ENCODE data around the gene UBXN1. TPM values are rescaled to one million over a fixed set of nuclear protein-coding genes. Genes with fewer than 3 reads are reported as not detected.

UBXN1 gene
- total RNA-seq, 1 experiment from 2014 or later = 143 TPM

DNA sequence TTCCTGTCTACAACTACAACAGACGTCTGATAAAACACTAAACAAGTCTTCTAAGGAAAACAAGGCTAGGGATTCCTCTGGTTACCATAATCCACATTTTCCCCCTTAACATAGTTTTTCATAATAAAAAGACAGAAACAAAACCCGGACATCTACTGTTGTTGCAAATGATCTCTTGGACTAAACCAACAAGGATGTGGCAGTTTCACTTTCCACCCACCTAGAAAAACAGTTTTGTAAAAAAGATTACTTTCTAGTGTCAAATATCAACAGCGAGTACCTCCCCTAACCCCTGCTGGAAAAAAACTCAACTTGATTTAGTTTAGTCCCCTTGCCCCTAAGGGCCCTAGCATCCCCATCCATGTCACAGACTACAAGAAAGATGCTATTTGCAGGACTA, 34.0 kb upstream of the UBXN1 start:
- no peak overlapping the region for H3K4me3 ChIP-seq (ENCODE audit: low read depth, low read length, poor library complexity, severe bottlenecking)
- CTCF ChIA-PET = no interaction called here
- no peak for DNase-seq (ENCODE audit: low spot score)
- H3K36me3 ChIP-seq (ENCODE audit: insufficient read depth, low read length, poor library complexity, severe bottlenecking) = peaks cover 74% of the 10 kb centered on the region
- TSS peak; percentile 56 for BruUV-seq (replicated peaks)
- POLR2A ChIA-PET (ENCODE audit: low non-redundant PET) = no interaction called here
- no peaks in the 10 kb centered on the region for H3K9me3 ChIP-seq (ENCODE audit: low read depth, low read length, poor library complexity, severe bottlenecking)
- intact Hi-C loops (cut with micrococcal nuclease; ENCODE audit: unreplicated experiment) = no loop called here
- no peak for TF ChIP-seq EZH2 (IDR thresholded peaks at IDR 0.05; ENCODE audit: borderline replicate concordance, low read depth, low read length, poor library complexity, severe bottlenecking)
- TF ChIP-seq, protein P1, sequence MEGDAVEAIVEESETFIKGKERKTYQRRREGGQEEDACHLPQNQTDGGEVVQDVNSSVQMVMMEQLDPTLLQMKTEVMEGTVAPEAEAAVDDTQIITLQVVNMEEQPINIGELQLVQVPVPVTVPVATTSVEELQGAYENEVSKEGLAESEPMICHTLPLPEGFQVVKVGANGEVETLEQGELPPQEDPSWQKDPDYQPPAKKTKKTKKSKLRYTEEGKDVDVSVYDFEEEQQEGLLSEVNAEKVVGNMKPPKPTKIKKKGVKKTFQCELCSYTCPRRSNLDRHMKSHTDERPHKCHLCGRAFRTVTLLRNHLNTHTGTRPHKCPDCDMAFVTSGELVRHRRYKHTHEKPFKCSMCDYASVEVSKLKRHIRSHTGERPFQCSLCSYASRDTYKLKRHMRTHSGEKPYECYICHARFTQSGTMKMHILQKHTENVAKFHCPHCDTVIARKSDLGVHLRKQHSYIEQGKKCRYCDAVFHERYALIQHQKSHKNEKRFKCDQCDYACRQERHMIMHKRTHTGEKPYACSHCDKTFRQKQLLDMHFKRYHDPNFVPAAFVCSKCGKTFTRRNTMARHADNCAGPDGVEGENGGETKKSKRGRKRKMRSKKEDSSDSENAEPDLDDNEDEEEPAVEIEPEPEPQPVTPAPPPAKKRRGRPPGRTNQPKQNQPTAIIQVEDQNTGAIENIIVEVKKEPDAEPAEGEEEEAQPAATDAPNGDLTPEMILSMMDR (conservative IDR thresholded peaks at IDR 0.05; ENCODE audit: low read depth, low read length) = no peak
- peaks cover 18% of the 10 kb centered on the region for H3K4me1 ChIP-seq (ENCODE audit: insufficient read depth, low read length, poor library complexity, severe bottlenecking)
- H3K27ac ChIP-seq (ENCODE audit: low read depth, low read length, poor library complexity, severe bottlenecking) = peak overlapping the region; percentile 33
- H3K27me3 ChIP-seq (replicated peaks; ENCODE audit: insufficient read depth, low read depth, low read length, poor library complexity) = no peaks in the 10 kb centered on the region

DNA sequence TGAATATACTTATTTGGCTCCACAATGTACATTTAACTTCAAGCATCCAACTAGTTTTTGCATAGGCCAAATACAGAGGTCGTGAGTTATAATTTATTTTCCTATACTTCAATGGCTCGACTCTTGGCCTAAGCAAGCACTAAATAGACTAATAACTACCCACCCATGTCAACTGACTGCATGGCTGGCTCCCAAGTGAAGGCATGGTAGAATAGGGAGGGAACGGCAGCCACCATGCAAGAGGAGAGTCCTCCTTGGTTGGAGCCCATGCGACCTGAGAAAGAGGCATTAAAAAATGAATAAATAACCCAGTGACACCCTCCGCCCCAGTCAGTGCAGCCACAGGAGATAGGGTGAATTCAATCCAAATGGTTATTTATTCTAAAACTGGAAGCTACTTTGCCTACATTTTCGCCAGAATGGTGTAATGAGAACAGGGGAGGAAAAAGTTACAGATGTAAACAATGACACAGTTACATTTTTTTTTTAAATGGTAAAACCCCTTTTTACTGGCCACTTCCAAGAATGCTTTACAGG, 33.5 kb upstream of the UBXN1 start:
- Histone ChIP-seq H3K27me3 (replicated peaks; ENCODE audit: insufficient read depth, low read depth, low read length, poor library complexity) (no peaks in the 10 kb centered on the region), H3K36me3 (ENCODE audit: insufficient read depth, low read length, poor library complexity, severe bottlenecking) (peaks cover 69% of the 10 kb centered on the region), H3K4me3 (ENCODE audit: low read depth, low read length, poor library complexity, severe bottlenecking) (no peak overlapping the region), H3K9me3 (ENCODE audit: low read depth, low read length, poor library complexity, severe bottlenecking) (no peaks in the 10 kb centered on the region), H3K4me1 (ENCODE audit: insufficient read depth, low read length, poor library complexity, severe bottlenecking) (peaks cover 19% of the 10 kb centered on the region), H3K27ac (ENCODE audit: low read depth, low read length, poor library complexity, severe bottlenecking) (peak overlapping the region; percentile 33)
- ChIA-PET POLR2A (ENCODE audit: low non-redundant PET) (no interaction called here), CTCF (no interaction called here)
- DNase-seq (ENCODE audit: low spot score) = no peak
- TF ChIP-seq EZH2 (IDR thresholded peaks at IDR 0.05; ENCODE audit: borderline replicate concordance, low read depth, low read length, poor library complexity, severe bottlenecking) = no peak
- TF ChIP-seq, protein P1 (conservative IDR thresholded peaks at IDR 0.05; ENCODE audit: low read depth, low read length) = no peak
- no TSS peak for BruUV-seq (replicated peaks)
- intact Hi-C loops (cut with micrococcal nuclease; ENCODE audit: unreplicated experiment) = no loop called here

DNA sequence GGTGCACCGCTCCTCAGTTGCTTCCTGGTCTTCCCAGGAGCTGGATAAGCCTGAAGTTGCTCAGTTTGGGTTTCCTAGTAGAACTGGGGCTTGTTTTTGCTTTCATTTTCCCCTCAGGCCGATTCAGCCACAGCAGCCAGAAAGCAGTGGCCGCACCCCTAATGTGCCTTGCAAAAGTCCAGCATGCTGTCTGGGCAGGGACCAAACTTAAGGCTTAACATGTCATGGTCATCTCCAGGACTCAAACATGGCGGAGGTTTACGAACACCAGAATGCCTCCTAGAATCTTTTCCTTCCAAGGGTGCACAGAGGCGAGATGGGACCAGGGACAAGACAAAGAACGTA, 31.1 kb upstream of the UBXN1 start:
- no peak for DNase-seq (ENCODE audit: low spot score)
- peaks cover 46% of the 10 kb centered on the region for H3K36me3 ChIP-seq (ENCODE audit: insufficient read depth, low read length, poor library complexity, severe bottlenecking)
- BruUV-seq (replicated peaks) = TSS peak; percentile 91
- no peaks in the 10 kb centered on the region for H3K27me3 ChIP-seq (replicated peaks; ENCODE audit: insufficient read depth, low read depth, low read length, poor library complexity)
- intact Hi-C loops (cut with micrococcal nuclease; ENCODE audit: unreplicated experiment) = no loop called here
- TF ChIP-seq, protein P1 (conservative IDR thresholded peaks at IDR 0.05; ENCODE audit: low read depth, low read length) = no peak
- no peak for TF ChIP-seq EZH2 (IDR thresholded peaks at IDR 0.05; ENCODE audit: borderline replicate concordance, low read depth, low read length, poor library complexity, severe bottlenecking)
- POLR2A ChIA-PET (ENCODE audit: low non-redundant PET) = no interaction called here
- peaks cover 35% of the 10 kb centered on the region for H3K4me1 ChIP-seq (ENCODE audit: insufficient read depth, low read length, poor library complexity, severe bottlenecking)
- H3K27ac ChIP-seq (ENCODE audit: low read depth, low read length, poor library complexity, severe bottlenecking) = peak overlapping the region; percentile 96
- H3K4me3 ChIP-seq (ENCODE audit: low read depth, low read length, poor library complexity, severe bottlenecking) = peak overlapping the region; percentile 54
- H3K9me3 ChIP-seq (ENCODE audit: low read depth, low read length, poor library complexity, severe bottlenecking) = no peaks in the 10 kb centered on the region
- CTCF ChIA-PET = no interaction called here
